HepG2 (cell line): Measurements from ENCODE around the gene ZKSCAN2. TPM values are rescaled to one million over a fixed set of nuclear protein-coding genes. Genes with fewer than 3 reads are reported as not detected.

Experiments used
- AGO1 ChIP-seq: fragments of 200-400 bp; formaldehyde crosslinking; IDR thresholded peaks from 2 replicates; pipeline ENCODE4 v1.6.1; 2017; ENCODE audit warnings: mild to moderate bottlenecking, low read depth, low read length, moderate library complexity; ENCODE audit not compliant: poor library complexity, severe bottlenecking
- AHDC1 ChIP-seq: sonication (generic); formaldehyde crosslinking; IDR thresholded peaks from 2 replicates; pipeline ENCODE4 v1.5.1; 2020; ENCODE audit warnings: mild to moderate bottlenecking, missing genetic modification reagents, borderline replicate concordance
- ATF6 ChIP-seq: sonication (generic); formaldehyde crosslinking; conservative IDR thresholded peaks from 2 replicates; pipeline ENCODE4 v1.4.0; 2020; ENCODE audit warnings: missing genetic modification reagents
- CENPX ChIP-seq: sonication (generic); formaldehyde crosslinking; IDR thresholded peaks from 2 replicates; pipeline ENCODE4 v1.9.0; 2021; ENCODE audit warnings: mild to moderate bottlenecking, missing genetic modification reagents, moderate library complexity
- FIP1L1 ChIP-seq: fragments of 200-400 bp; formaldehyde crosslinking; IDR thresholded peaks from 2 replicates; pipeline ENCODE4 v1.6.1; 2018; ENCODE audit warnings: low read depth, mild to moderate bottlenecking, low read length, moderate library complexity, borderline replicate concordance; ENCODE audit not compliant: insufficient read depth
- HNF4A ChIP-seq: sonication (generic); formaldehyde crosslinking; IDR thresholded peaks from 2 replicates; pipeline ENCODE4 v1.4.0; 2020; ENCODE audit warnings: missing genetic modification reagents
- MTF1 ChIP-seq: sonication (generic); formaldehyde crosslinking; IDR thresholded peaks from 2 replicates; pipeline ENCODE4 v1.5.0; 2020; ENCODE audit warnings: missing genetic modification reagents
- MXD3 ChIP-seq: IDR thresholded peaks from 2 replicates; pipeline ENCODE4 v1.6.1; 2016; ENCODE audit warnings: mild to moderate bottlenecking, missing biosample characterization, missing genetic modification reagents
- PHF8 ChIP-seq: sonication (generic); formaldehyde crosslinking; IDR thresholded peaks from 2 replicates; pipeline ENCODE4 v1.5.0; 2020; ENCODE audit warnings: missing genetic modification reagents
- PITX1 ChIP-seq: sonication (generic); formaldehyde crosslinking; IDR thresholded peaks from 2 replicates; pipeline ENCODE4 v1.5.1; 2020; ENCODE audit warnings: mild to moderate bottlenecking, missing genetic modification reagents
- PLRG1 ChIP-seq: fragments of 450-650 bp; conservative IDR thresholded peaks from 2 replicates; pipeline ENCODE4 v1.6.1; 2016
- RELA ChIP-seq: sonication (generic); formaldehyde crosslinking; IDR thresholded peaks from 2 replicates; pipeline ENCODE4 v1.4.0; 2020; ENCODE audit warnings: missing genetic modification reagents
- STAG1 ChIP-seq: sonication (generic); formaldehyde crosslinking; IDR thresholded peaks from 2 replicates; pipeline ENCODE4 v1.4.0; 2020; ENCODE audit warnings: missing genetic modification reagents
- SYNCRIP ChIP-seq: fragments of 200-400 bp; formaldehyde crosslinking; IDR thresholded peaks from 2 replicates; pipeline ENCODE4 v1.6.1; 2018; ENCODE audit warnings: mild to moderate bottlenecking, low read depth, low read length; ENCODE audit not compliant: insufficient read depth
- ZEB1 ChIP-seq: IDR thresholded peaks from 2 replicates; pipeline ENCODE4 v1.6.1; 2012; ENCODE audit warnings: mild to moderate bottlenecking, low read depth, inconsistent platforms; ENCODE audit not compliant: insufficient replicate concordance
- ZFP36 ChIP-seq: fragments of 150-350 bp; IDR thresholded peaks from 2 replicates; pipeline ENCODE4 v1.6.1; 2018; ENCODE audit warnings: borderline replicate concordance, low read length, low read depth; ENCODE audit not compliant: partially characterized antibody
- ZNF17 ChIP-seq: sonication (generic); formaldehyde crosslinking; IDR thresholded peaks from 2 replicates; pipeline ENCODE4 v1.5.0; 2020; ENCODE audit warnings: mild to moderate bottlenecking, missing genetic modification reagents
- ZNF615 ChIP-seq: sonication (generic); formaldehyde crosslinking; IDR thresholded peaks from 2 replicates; pipeline ENCODE4 v1.5.0; 2020; ENCODE audit warnings: mild to moderate bottlenecking, missing genetic modification reagents, borderline replicate concordance
- ZNF737 ChIP-seq: sonication (generic); formaldehyde crosslinking; IDR thresholded peaks from 2 replicates; pipeline ENCODE4 v1.5.0; 2020; ENCODE audit warnings: missing genetic modification reagents, mild to moderate bottlenecking, borderline replicate concordance
- ZNF841 ChIP-seq: sonication (generic); formaldehyde crosslinking; IDR thresholded peaks from 2 replicates; pipeline ENCODE4 v1.8.1; 2023; ENCODE audit warnings: missing genetic modification reagents, borderline replicate concordance
- ZSCAN29 ChIP-seq: sonication (generic); formaldehyde crosslinking; conservative IDR thresholded peaks from 2 replicates; pipeline ENCODE4 v1.4.0; 2020; ENCODE audit warnings: mild to moderate bottlenecking, missing genetic modification reagents
- ZSCAN5A ChIP-seq: sonication (generic); formaldehyde crosslinking; IDR thresholded peaks from 2 replicates; pipeline ENCODE4 v1.8.0; 2022; ENCODE audit warnings: mild to moderate bottlenecking, missing genetic modification reagents, borderline replicate concordance
- polyA plus RNA-seq, 8 experiments: library from polyadenylated mRNA; depleted of rRNA in 3 of 8; stranded (reverse) in 7 of 8; unstranded in 1 of 8; fragments of >200 nt; fragmentation: Illumina TruSeq in 4 of 8; extraction: Trizol in 4 of 8; gene quantifications; 2 replicates each; pipeline versions ENCODE4 v1.2.1 to v1.2.3, GENCODE V29; 2011 to 2016; ENCODE audit warnings: low read depth in 4 of 8, missing spikeins in 1 of 8, mixed read lengths in 1 of 8; ENCODE audit not compliant: insufficient read depth in 1 of 8
- total RNA-seq, 5 experiments: library from RNA; depleted of rRNA; stranded (reverse); fragments of >200 nt; fragmentation: Illumina TruSeq; extraction: Trizol; gene quantifications; 2 replicates each; pipeline ENCODE4 v1.2.3, GENCODE V29; 2016; ENCODE audit warnings: low read depth in 1 of 5

ZKSCAN2 gene
- total and polyA plus RNA-seq, 2 of the 13 experiments (the other 11 are each of a cell fraction or from before 2014, with no cell fraction given): 4.2 to 11.1 TPM

GRCh38 chr16:25257470-25257955 lies at the start of gene ZKSCAN2 (continued):
- TF ChIP-seq PHF8 (CRISPR knock-in tag) (peak; percentile 98), RELA (CRISPR knock-in tag) (no peak), MXD3 (CRISPR knock-in tag) (peak; percentile 90; the same call in 1 of the 2 replicates), HNF4A (CRISPR knock-in tag) (no peak), AGO1 (no peak), PITX1 (no peak), ZEB1 (no peak), ZSCAN5A (CRISPR knock-in tag) (no peak), FIP1L1 (no peak), MTF1 (no peak), PLRG1 (no peak), ZFP36 (no peak), STAG1 (CRISPR knock-in tag) (no peak), ZNF615 (no peak), SYNCRIP (no peak), ZNF841 (no peak; the same call in 1 of the 2 replicates), ZNF17 (CRISPR knock-in tag) (no peak; the same call in 1 of the 2 replicates), CENPX (CRISPR knock-in tag) (no peak), AHDC1 (CRISPR knock-in tag) (no peak), ZNF737 (no peak), ZSCAN29 (CRISPR knock-in tag) (no peak), ATF6 (no peak)
